HCT116 (cell line): ENCODE results near the gene WNT2.

Experiments used
- CEBPB ChIP-seq: IDR thresholded peaks from 2 replicates; pipeline ENCODE4 v1.6.1; 2012; ENCODE audit warnings: low read depth
- EGR1 ChIP-seq: IDR thresholded peaks from 2 replicates; pipeline ENCODE4 v1.6.1; 2012; ENCODE audit warnings: low read depth
- EZH2 ChIP-seq: fragments of 200-600 bp; sonication (generic); IDR thresholded peaks from 2 replicates; pipeline ENCODE4 v1.6.1; 2017; ENCODE audit warnings: antibody characterized with exemption, mixed run types
- POLR2A ChIP-seq: IDR thresholded peaks from 2 replicates; pipeline ENCODE4 v1.7.0; 2011; ENCODE audit warnings: borderline replicate concordance; ENCODE audit not compliant: insufficient read depth, insufficient read length; ENCODE audit errors: extremely low read depth
- TF ChIP-seq, protein P1 (sequence below), 3 experiments: fragments of 200-600 bp in 1 of 3; sonication (generic) in 1 of 3; IDR thresholded peaks in 2 of 3; conservative IDR thresholded peaks in 1 of 3; 2 replicates each; pipeline ENCODE4 v1.5.1; 2012 to 2017; ENCODE audit warnings: low read depth in 2 of 3, low read length in 2 of 3, antibody characterized with exemption in 1 of 3, borderline replicate concordance in 1 of 3, control low read depth in 1 of 3, mild to moderate bottlenecking in 1 of 3, mixed read lengths in 1 of 3, mixed run types in 1 of 3, moderate library complexity in 1 of 3; ENCODE audit not compliant: insufficient read depth in 1 of 3

DNA sequence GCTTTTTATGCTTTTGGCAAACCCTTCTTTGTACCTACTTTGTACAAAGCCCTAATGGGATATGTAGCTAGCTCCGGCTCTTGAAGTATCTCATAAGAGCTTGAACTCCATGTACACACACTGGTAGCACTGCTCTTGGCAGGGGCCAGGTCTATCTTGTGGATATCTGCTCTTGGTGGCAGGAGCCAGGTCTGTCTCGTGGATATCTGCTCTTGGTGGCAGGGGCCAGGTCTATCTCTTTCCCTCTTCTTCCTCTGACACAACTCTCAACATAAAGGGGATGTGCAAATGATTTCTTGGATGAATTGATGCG, 91.9 kb downstream of the WNT2 start:
- TF ChIP-seq, protein P1, sequence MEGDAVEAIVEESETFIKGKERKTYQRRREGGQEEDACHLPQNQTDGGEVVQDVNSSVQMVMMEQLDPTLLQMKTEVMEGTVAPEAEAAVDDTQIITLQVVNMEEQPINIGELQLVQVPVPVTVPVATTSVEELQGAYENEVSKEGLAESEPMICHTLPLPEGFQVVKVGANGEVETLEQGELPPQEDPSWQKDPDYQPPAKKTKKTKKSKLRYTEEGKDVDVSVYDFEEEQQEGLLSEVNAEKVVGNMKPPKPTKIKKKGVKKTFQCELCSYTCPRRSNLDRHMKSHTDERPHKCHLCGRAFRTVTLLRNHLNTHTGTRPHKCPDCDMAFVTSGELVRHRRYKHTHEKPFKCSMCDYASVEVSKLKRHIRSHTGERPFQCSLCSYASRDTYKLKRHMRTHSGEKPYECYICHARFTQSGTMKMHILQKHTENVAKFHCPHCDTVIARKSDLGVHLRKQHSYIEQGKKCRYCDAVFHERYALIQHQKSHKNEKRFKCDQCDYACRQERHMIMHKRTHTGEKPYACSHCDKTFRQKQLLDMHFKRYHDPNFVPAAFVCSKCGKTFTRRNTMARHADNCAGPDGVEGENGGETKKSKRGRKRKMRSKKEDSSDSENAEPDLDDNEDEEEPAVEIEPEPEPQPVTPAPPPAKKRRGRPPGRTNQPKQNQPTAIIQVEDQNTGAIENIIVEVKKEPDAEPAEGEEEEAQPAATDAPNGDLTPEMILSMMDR (IDR thresholded peaks at IDR 0.05 in 2 of 3, conservative IDR thresholded peaks at IDR 0.05 in 1 of 3; ENCODE audit: borderline replicate concordance in 1 of 3, insufficient read depth in 1 of 3, low read depth in 2 of 3, low read length in 2 of 3), result no peak
- TF ChIP-seq POLR2A (no peak), CEBPB (no peak), EZH2 (no peak), EGR1 (no peak)
